Measurements from ENCODE around the gene SCARB1. TPM values are rescaled to one million over a fixed set of nuclear protein-coding genes. Genes with fewer than 3 reads are reported as not detected.

Gene SCARB1
- total and polyA plus RNA-seq, 2 experiments from 2014 or later = 50.4 to 90.0 TPM

- Histone ChIP-seq H3K9me3 (ENCODE audit: low read depth) (no peaks in the 10 kb centered on the region), H3K4me1 (ENCODE audit: insufficient read depth) (peaks cover 3% of the 10 kb centered on the region), H3K27ac (no peak overlapping the region), H3K4me3 (no peak overlapping the region), H2AFZ (no peak overlapping the region), H3K36me3 (replicated peaks; ENCODE audit: insufficient read depth, low read depth) (no peaks in the 10 kb centered on the region), H4K20me1 (ENCODE audit: insufficient read depth, poor library complexity, severe bottlenecking) (no peaks in the 10 kb centered on the region), H3K9me2 (replicated peaks; ENCODE audit: insufficient read depth) (no peaks in the 10 kb centered on the region), H3K27me3 (no peaks in the 10 kb centered on the region), H3K4me2 (no peak overlapping the region), H3K79me2 (peaks cover 2% of the 10 kb centered on the region)
- WGBS (ENCODE audit: low lambda C conversion rate, missing lambda C conversion rate) = 86% methylated on average over 15 of the region's 15 CpGs
- TF ChIP-seq EZH2 (IDR thresholded peaks at IDR 0.05; ENCODE audit: borderline replicate concordance) (no peak), CTCF (IDR thresholded peaks at IDR 0.05; ENCODE audit: poor library complexity) (no peak), EZH2phosphoT487 (IDR thresholded peaks at IDR 0.05; ENCODE audit: low read depth, severe bottlenecking, unreplicated experiment) (no peak)
- no peak for DNase-seq (ENCODE audit: low spot score)
Observed at GRCh38 chr12:124816295-124816854, 47.3 kb downstream of the SCARB1 start.

GRCh38 chr12:124814741-124815613 lies 48.7 kb downstream of the SCARB1 start:
- Histone ChIP-seq H3K36me3 (replicated peaks; ENCODE audit: insufficient read depth, low read depth) (no peaks in the 10 kb centered on the region), H4K20me1 (ENCODE audit: insufficient read depth, poor library complexity, severe bottlenecking) (no peaks in the 10 kb centered on the region), H3K27me3 (no peaks in the 10 kb centered on the region), H3K4me3 (no peak overlapping the region), H3K27ac (no peak overlapping the region), H3K9me2 (replicated peaks; ENCODE audit: insufficient read depth) (no peaks in the 10 kb centered on the region), H3K79me2 (no peaks in the 10 kb centered on the region), H3K4me2 (no peak overlapping the region), H3K4me1 (ENCODE audit: insufficient read depth) (no peaks in the 10 kb centered on the region), H3K9me3 (ENCODE audit: low read depth) (no peaks in the 10 kb centered on the region), H2AFZ (no peak overlapping the region)
- no peak for TF ChIP-seq CTCF (IDR thresholded peaks at IDR 0.05; ENCODE audit: poor library complexity)
- no peak for TF ChIP-seq EZH2 (IDR thresholded peaks at IDR 0.05; ENCODE audit: borderline replicate concordance)
- DNase-seq (ENCODE audit: low spot score) = peak; percentile 33
- 82% methylated on average over 35 of the region's 38 CpGs for WGBS (ENCODE audit: low lambda C conversion rate, missing lambda C conversion rate)

- Histone ChIP-seq H4K20me1 (ENCODE audit: insufficient read depth, poor library complexity, severe bottlenecking) (no peaks in the 10 kb centered on the region), H3K79me2 (no peaks in the 10 kb centered on the region), H3K9me3 (ENCODE audit: low read depth) (no peaks in the 10 kb centered on the region), H2AFZ (no peak overlapping the region), H3K27me3 (no peaks in the 10 kb centered on the region), H3K9me2 (replicated peaks; ENCODE audit: insufficient read depth) (no peaks in the 10 kb centered on the region), H3K4me1 (ENCODE audit: insufficient read depth) (no peaks in the 10 kb centered on the region), H3K4me3 (no peak overlapping the region), H3K36me3 (replicated peaks; ENCODE audit: insufficient read depth, low read depth) (no peaks in the 10 kb centered on the region), H3K4me2 (no peak overlapping the region), H3K27ac (no peak overlapping the region)
- whole genome bisulfite sequencing (ENCODE audit: low lambda C conversion rate, missing lambda C conversion rate) = 94% methylated on average over 3 of the region's 3 CpGs
- no peak for DNase-seq (ENCODE audit: low spot score)
- TF ChIP-seq CTCF (IDR thresholded peaks at IDR 0.05; ENCODE audit: poor library complexity) (no peak), EZH2 (IDR thresholded peaks at IDR 0.05; ENCODE audit: borderline replicate concordance) (no peak), EZH2phosphoT487 (IDR thresholded peaks at IDR 0.05; ENCODE audit: low read depth, severe bottlenecking, unreplicated experiment) (no peak)
Observed at GRCh38 chr12:124813782-124814181, 49.9 kb downstream of the SCARB1 start.
